ENCODE data around the gene STK39. TPM values are rescaled to one million over a fixed set of nuclear protein-coding genes. Genes with fewer than 3 reads are reported as not detected.

Gene STK39
- total and polyA plus RNA-seq, 2 of the 4 experiments (the other 2 are of a cell fraction) = 11.8 to 16.4 TPM

GRCh38 chr2:168134485-168134884, 112.9 kb downstream of the STK39 start:
- peaks cover 3% of the 10 kb centered on the region; the same call in 1 of the 2 replicates for H3K9me1 ChIP-seq (ENCODE audit: insufficient read depth, low read length)
- H2AK5ac ChIP-seq (ENCODE audit: low read depth, low read length) = no peak overlapping the region; the same call in 1 of the 2 replicates
- peaks cover 16 to 40% of the 10 kb centered on the region in 2 experiments for H3K79me1 ChIP-seq (ENCODE audit: low read depth in 1 of 2, low read length in 2 of 2)
- H4K20me1 ChIP-seq (ENCODE audit: insufficient read depth, low read length) = no peaks in the 10 kb centered on the region; the same call in 1 of the 2 replicates
- TF ChIP-seq CTCF (conservative IDR thresholded peaks at IDR 0.05; ENCODE audit: low read depth, low read length) = no peak
- no peak for TF ChIP-seq FOS (IDR thresholded peaks at IDR 0.05; ENCODE audit: low read depth, low read length)
- ChIA-PET POLR2A (ENCODE audit: unreplicated experiment) (no interaction called here), CTCF (no interaction called here)
- dilution Hi-C loops (cut with HindIII; ENCODE audit: low sequenced_read_pairs, unreplicated experiment) = no loop called here
- H3K4me2 ChIP-seq (ENCODE audit: low read depth, low read length) = no peak overlapping the region
- no peak overlapping the region for H2AFZ ChIP-seq (replicated peaks; ENCODE audit: low read length, poor library complexity)
- no peak overlapping the region for H2BK15ac ChIP-seq (ENCODE audit: low read depth, low read length)
- H2BK120ac ChIP-seq (ENCODE audit: low read depth, low read length) = no peak overlapping the region
- H4K91ac ChIP-seq (ENCODE audit: insufficient read depth, low read depth, low read length) = no peak overlapping the region
- no peak overlapping the region for H3K18ac ChIP-seq (ENCODE audit: low read depth, low read length)
- no peak overlapping the region for H3K4me3 ChIP-seq (ENCODE audit: insufficient read depth, low read depth, low read length)
- no peak overlapping the region for H2AK9ac ChIP-seq (replicated peaks; ENCODE audit: low read depth, low read length, poor library complexity)
- no peak overlapping the region for H3K56ac ChIP-seq (ENCODE audit: extremely low read depth, insufficient read depth, low read length)
- H4K8ac ChIP-seq (ENCODE audit: low read depth in 2 of 2, low read length in 2 of 2) = no peak overlapping the region
- no peaks in the 10 kb centered on the region for H3K9me3 ChIP-seq (ENCODE audit: control insufficient read depth, insufficient read depth, low read length)
- no CpG with 5 or more reads among the region's 5 CpGs for WGBS, 2 experiments (ENCODE audit: extremely low coverage in 2 of 2, insufficient read length in 1 of 2)
- intact Hi-C loops (cut with micrococcal nuclease) = loop anchor here (10.0 kb wide), 2 partner anchors 570 to 780 kb away; no protein-coding TSS in a partner anchor
- in situ Hi-C loops (cut with MboI; ENCODE audit: low sequenced_read_pairs) = loop anchor here (25.0 kb wide), 1 partner anchor 753 kb away; the partner anchor contains the start of gene SPC25
- no peak overlapping the region for H4K5ac ChIP-seq (ENCODE audit: low read depth, low read length)
- H3K9ac ChIP-seq (ENCODE audit: low read depth, low read length) = no peak overlapping the region
- no peak overlapping the region for H3K4ac ChIP-seq (ENCODE audit: low read depth, low read length)
- H2BK20ac ChIP-seq (ENCODE audit: low read depth, low read length) = no peak overlapping the region
- H3K27me3 ChIP-seq (ENCODE audit: control insufficient read depth, insufficient read depth, low read length) = no peaks in the 10 kb centered on the region
- no peak overlapping the region for H3K14ac ChIP-seq (replicated peaks; ENCODE audit: low read depth, low read length)
- H3K27ac ChIP-seq (ENCODE audit: insufficient read depth, low read length) = no peak overlapping the region
- peaks cover 4% of the 10 kb centered on the region for H3K4me1 ChIP-seq (ENCODE audit: control insufficient read depth, insufficient read depth, low read length)
- peaks cover 9% of the 10 kb centered on the region for H3K36me3 ChIP-seq (ENCODE audit: control insufficient read depth, insufficient read depth, low read length)
- no peak overlapping the region for H2BK5ac ChIP-seq (ENCODE audit: low read depth, low read length, poor library complexity, severe bottlenecking)
- no TSS peak for BruUV-seq (replicated peaks)
- no peak for DNase-seq
- no peak overlapping the region for H3K23ac ChIP-seq (ENCODE audit: low read depth, low read length)
- ATAC-seq (ENCODE audit: low read depth) = no peak
